Measurements from ENCODE around the gene ANAPC10.
"Not testable (repeated sequence)": the region's sequence is repeated elsewhere in the genome, so short reads cannot be mapped to it uniquely, and the experiment has no call there.

DNA sequence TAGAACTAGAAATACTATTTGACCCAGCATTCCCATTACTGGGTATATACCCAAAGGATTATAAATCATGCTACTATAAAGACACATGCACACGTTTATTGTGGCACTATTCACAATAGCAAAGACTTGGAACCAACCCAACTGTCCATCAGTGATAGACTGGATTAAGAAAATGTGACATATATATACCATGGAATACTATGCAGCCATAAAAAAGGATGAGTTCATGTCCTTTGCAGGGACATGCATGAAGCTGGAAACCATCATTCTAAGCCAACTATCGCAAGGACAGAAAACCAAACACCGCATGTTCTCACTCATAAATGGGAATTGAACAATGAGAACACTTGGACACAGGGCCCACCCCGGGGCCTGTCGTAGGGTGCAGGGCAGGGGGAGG, 97.3 kb downstream of the ANAPC10 start:
- TF ChIP-seq, protein P1, sequence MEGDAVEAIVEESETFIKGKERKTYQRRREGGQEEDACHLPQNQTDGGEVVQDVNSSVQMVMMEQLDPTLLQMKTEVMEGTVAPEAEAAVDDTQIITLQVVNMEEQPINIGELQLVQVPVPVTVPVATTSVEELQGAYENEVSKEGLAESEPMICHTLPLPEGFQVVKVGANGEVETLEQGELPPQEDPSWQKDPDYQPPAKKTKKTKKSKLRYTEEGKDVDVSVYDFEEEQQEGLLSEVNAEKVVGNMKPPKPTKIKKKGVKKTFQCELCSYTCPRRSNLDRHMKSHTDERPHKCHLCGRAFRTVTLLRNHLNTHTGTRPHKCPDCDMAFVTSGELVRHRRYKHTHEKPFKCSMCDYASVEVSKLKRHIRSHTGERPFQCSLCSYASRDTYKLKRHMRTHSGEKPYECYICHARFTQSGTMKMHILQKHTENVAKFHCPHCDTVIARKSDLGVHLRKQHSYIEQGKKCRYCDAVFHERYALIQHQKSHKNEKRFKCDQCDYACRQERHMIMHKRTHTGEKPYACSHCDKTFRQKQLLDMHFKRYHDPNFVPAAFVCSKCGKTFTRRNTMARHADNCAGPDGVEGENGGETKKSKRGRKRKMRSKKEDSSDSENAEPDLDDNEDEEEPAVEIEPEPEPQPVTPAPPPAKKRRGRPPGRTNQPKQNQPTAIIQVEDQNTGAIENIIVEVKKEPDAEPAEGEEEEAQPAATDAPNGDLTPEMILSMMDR (IDR thresholded peaks at IDR 0.05 in 2 of 3, conservative IDR thresholded peaks at IDR 0.05 in 1 of 3; ENCODE audit: borderline replicate concordance in 1 of 3, insufficient read depth in 1 of 3, low read depth in 2 of 3, low read length in 2 of 3) = not testable (repeated sequence)
- TF ChIP-seq ZFX (IDR thresholded peaks at IDR 0.05); CEBPB (IDR thresholded peaks at IDR 0.05; ENCODE audit: low read depth); POLR2AphosphoS5 (IDR thresholded peaks at IDR 0.05; ENCODE audit: low read depth, low read length); EGR1 (IDR thresholded peaks at IDR 0.05; ENCODE audit: low read depth); POLR2A (IDR thresholded peaks at IDR 0.05; ENCODE audit: borderline replicate concordance, extremely low read depth, insufficient read depth, insufficient read length); EZH2phosphoT487 (IDR thresholded peaks at IDR 0.05; ENCODE audit: borderline replicate concordance): not testable (repeated sequence)
- TF ChIP-seq, protein P2, sequence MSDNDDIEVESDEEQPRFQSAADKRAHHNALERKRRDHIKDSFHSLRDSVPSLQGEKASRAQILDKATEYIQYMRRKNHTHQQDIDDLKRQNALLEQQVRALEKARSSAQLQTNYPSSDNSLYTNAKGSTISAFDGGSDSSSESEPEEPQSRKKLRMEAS (IDR thresholded peaks at IDR 0.05) = not testable (repeated sequence)

All from HCT116 (cell line).